Head of caudate nucleus (tissue), 42 donors: ENCODE results near the gene CRY2.

Experiments
- DNase-seq, 42 donors: peaks; one replicate each; pipeline versions ENCODE4 v3.0.0 to v3.0.0-alpha.2; 2020 to 2021; ENCODE audit warnings: mixed read lengths in 7 of 42
- intact Hi-C: fragments of 100-400 bp; cut with DNase I; formaldehyde crosslinking; loops from one replicate; pipeline ENCODE4 v1.15.0; 2022

CRY2 gene

DNA sequence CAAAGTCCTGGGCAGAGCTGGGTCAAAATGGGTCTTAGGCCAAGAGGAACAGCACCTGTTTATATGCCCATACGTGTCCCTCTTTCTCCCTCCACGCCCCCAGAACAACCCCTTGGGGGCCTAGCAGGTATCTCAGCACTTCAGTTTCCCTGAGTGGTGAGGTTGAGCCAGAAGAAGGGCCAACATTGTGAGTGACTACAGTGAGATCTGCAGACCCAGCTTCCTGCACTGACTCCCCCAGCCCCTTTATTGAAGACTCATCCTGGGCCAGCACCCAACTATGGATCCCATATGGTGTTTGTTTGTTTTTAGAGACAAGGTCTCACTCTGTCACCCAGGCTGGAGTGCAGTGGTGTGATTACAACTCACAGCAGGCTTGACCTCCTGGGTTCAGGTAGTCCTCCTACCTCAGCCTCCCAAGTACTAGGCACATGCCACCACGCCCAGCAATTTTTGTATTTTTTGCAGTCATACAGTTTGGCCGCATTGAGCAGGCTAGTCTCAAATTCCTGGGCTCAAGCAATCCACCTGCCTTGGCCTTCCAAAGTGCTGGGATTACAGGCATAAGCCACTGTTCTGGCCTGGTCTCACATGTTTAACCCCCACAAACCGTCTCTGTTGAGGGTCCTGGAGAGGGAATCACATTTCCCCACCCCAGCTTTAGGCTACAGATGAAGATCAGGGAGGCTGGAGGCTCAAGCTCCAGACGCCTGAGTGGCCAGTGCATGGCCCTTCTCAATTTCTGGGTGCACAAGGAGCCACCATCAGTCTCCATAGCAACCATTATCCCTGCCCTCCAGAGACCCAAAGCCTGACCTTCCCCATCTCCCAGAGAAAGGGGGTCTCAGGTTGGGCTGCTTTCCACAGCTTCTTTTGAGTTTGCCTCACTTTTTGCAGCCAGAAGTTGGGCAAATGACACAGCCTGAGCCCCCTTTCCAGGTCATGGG, 73.5 kb downstream of the CRY2 start:
- intact Hi-C loops: no loop called here

GRCh38 chr11:45921561-45922424, 74.5 kb downstream of the CRY2 start:
- intact Hi-C loops: no loop called here
- DNase-seq: peak in 10 of 42 donors; percentile 8 to 51 (median 26)

More for the DNA sequence above, 73.5 kb downstream of the CRY2 start:
- DNase-seq: peak in 9 of 42 donors; percentile 3 to 24 (median 8)

- DNase-seq: peak in 9 of 42 donors; percentile 0 to 28 (median 10)
- intact Hi-C loops: no loop called here
Observed at GRCh38 chr11:45922425-45923082, 75.3 kb downstream of the CRY2 start, which contains the start of gene LARGE2. Gene LARGE2, plus strand, starts transcription at chr11:45922656. Its CDS starts 227 bp downstream, at chr11:45922883.

- intact Hi-C loops: no loop called here
- DNase-seq: peak in 8 of 42 donors; percentile 2 to 23 (median 18)
Observed at GRCh38 chr11:45924036-45924915, 77.0 kb downstream of the CRY2 start.

DNA sequence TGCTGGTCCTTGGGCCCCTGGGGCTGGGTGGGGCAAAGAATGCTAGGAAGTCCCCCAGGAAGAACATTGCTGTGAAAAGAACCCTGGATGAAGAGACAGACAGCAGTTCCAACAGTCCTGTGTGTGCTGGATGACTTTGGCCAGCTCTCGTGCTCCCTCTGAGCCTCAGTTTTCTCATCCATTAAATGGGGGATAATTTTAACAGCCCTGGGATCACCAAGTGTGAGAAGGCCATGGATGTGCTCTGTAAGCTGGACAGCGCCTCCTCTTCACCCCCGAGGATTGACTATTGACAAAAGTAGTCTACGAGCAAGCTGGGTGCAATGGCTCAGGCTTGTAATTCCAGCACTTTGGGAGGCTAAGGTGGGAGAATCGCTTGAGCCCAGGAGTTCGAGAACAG, 77.7 kb downstream of the CRY2 start:
- intact Hi-C loops: no loop called here
- DNase-seq: peak in 3 of 42 donors; percentile 2 to 16 (median 6)

DNA sequence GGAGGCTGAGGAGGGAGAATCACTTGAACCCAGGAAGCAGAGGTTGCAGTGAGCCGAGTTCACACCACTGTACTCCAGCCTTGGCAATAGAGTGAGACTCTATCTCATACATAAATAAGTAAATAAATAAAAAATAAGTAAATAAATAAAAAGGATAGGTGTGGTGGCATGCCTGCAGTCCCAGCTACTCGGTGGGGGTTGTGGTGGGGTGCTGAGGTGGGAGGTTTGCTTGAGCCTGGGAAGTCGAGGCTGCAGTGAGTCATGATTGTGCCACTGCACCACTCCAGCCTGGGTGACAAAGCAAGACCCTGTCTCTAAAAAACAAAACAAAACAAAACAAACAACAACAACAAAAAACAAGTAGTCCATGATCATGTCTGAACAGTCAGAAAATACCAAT, 78.3 kb downstream of the CRY2 start:
- intact Hi-C loops: no loop called here
- peak in 4 of 42 donors; percentile 1 to 14 (median 4) for DNase-seq

GRCh38 chr11:45926001-45926401, 78.7 kb downstream of the CRY2 start:
- intact Hi-C loops: no loop called here
- DNase-seq: peak in 5 of 42 donors; percentile 0 to 25 (median 16)

DNA sequence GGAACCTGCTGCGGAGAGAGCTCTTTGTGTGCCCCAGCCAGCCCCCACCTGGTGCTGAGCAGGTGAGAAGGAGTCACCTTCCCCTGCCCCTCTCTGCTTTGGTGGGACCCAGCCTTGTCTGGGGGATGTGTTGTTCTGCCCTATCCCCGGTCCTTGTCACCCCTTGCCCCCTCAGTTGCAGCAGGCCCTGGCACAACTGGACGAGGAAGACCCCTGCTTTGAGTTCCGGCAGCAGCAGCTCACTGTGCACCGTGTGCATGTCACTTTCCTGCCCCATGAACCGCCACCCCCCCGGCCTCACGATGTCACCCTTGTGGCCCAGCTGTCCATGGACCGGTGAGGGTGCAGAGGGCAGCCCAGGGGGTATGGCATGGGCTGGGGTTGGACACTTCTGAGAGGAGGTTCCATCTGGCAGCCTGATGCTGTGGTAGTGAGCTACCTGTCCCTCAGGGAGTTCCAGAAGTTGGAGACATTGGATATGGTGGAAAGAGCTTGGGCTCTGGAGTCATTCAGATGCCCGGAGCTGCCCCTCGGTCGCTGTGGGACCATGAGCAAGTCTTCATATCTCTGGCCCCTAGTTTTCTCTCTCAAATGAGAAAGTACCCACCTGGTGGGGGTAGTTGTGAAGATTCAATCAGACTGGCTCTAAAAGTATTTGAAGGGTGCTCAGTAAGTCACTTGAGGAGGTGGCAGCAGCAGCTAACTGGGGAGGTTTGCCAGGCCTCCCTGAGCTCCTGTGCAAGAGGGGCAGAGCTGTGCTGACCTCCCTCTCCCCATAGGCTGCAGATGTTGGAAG, 79.5 kb downstream of the CRY2 start:
- peak in 4 of 42 donors; percentile 2 to 16 (median 11) for DNase-seq
- intact Hi-C loops: no loop called here

- peak in 6 of 42 donors; percentile 3 to 28 (median 22) for DNase-seq
- intact Hi-C loops: no loop called here
Observed at GRCh38 chr11:45927332-45927683, 80.0 kb downstream of the CRY2 start.

- peak in 7 of 42 donors; percentile 2 to 24 (median 16) for DNase-seq
- intact Hi-C loops: no loop called here
Observed at GRCh38 chr11:45927684-45928413, 80.6 kb downstream of the CRY2 start.

- intact Hi-C loops: no loop called here
- peak in 5 of 42 donors; percentile 3 to 21 (median 10) for DNase-seq
Observed at GRCh38 chr11:45928535-45929215, 81.4 kb downstream of the CRY2 start.

GRCh38 chr11:45929486-45930030, 82.3 kb downstream of the CRY2 start:
- DNase-seq: peak in 3 of 42 donors; percentile 3 to 19 (median 15)
- intact Hi-C loops: no loop called here

- DNase-seq: peak in 20 of 42 donors; percentile 29 to 74 (median 52)
- intact Hi-C loops: no loop called here
Observed at GRCh38 chr11:45930031-45930794, 82.9 kb downstream of the CRY2 start.

DNA sequence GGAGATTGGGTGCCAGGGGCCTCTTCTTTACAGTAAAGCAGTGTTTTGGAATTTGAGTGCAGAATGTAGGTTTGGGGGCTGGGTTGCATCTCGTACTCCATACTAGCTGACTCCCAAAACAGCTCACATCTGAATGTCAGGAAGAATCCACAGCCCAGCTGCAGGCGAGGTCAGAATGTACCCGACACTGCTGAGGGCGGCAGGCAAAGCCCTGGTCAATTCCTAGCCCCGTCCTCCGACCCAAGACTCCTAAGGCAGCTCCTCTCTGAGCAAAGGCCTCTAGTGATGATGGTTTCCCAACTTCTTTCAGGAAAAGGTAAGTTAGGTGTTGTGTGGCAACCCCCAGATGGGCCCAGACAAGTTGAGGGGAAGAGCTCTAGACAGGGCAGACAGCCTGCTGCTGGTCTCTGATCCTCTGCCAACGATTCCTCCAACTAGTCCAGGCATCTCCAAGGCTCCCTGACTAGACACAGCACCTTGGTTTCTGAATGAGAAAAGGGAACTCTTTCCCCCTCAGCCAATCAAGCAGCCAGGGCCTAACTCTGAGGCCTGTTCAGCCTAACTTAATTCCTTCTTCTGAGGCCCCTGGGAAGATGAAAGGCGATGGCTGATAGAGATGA, 83.8 kb downstream of the CRY2 start:
- intact Hi-C loops: no loop called here
- peak in 2 of 42 donors; percentile 13 to 22 for DNase-seq
